Esophagus squamous epithelium (tissue), 4 donors: Measurements from ENCODE around the gene PPP2R1B.

Source experiments
- POLR2A ChIP-seq, 4 donors: fragments of 450-650 bp; IDR thresholded peaks; one replicate each; pipeline ENCODE4 v1.6.1; 2017; ENCODE audit warnings: antibody characterized with exemption in 4 of 4, mild to moderate bottlenecking in 4 of 4, moderate library complexity in 3 of 4
- TF ChIP-seq, protein P1 (sequence below), 6 experiments: fragments of 450-650 bp in 4 of 6; fragments of 200-600 bp in 2 of 6; sonication (generic) in 2 of 6; IDR thresholded peaks; one replicate each; pipeline ENCODE4 v1.5.1; 2016 to 2019; ENCODE audit warnings: antibody characterized with exemption in 6 of 6, mild to moderate bottlenecking in 4 of 6, moderate library complexity in 4 of 6

- no peak for TF ChIP-seq POLR2A (IDR thresholded peaks at IDR 0.05)
- TF ChIP-seq, protein P1, sequence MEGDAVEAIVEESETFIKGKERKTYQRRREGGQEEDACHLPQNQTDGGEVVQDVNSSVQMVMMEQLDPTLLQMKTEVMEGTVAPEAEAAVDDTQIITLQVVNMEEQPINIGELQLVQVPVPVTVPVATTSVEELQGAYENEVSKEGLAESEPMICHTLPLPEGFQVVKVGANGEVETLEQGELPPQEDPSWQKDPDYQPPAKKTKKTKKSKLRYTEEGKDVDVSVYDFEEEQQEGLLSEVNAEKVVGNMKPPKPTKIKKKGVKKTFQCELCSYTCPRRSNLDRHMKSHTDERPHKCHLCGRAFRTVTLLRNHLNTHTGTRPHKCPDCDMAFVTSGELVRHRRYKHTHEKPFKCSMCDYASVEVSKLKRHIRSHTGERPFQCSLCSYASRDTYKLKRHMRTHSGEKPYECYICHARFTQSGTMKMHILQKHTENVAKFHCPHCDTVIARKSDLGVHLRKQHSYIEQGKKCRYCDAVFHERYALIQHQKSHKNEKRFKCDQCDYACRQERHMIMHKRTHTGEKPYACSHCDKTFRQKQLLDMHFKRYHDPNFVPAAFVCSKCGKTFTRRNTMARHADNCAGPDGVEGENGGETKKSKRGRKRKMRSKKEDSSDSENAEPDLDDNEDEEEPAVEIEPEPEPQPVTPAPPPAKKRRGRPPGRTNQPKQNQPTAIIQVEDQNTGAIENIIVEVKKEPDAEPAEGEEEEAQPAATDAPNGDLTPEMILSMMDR (IDR thresholded peaks at IDR 0.05): no peak
Measured at GRCh38 chr11:111798279-111798678, 32.1 kb upstream of the PPP2R1B start.
